Testis (tissue), 2 donors: ENCODE data around the gene NCR2.

Experiments used
- POLR2A ChIP-seq: fragments of 450-650 bp; IDR thresholded peaks from one replicate; pipeline ENCODE4 v1.6.1; 2017; ENCODE audit warnings: antibody characterized with exemption, mild to moderate bottlenecking, moderate library complexity
- TF ChIP-seq, protein P1 (sequence below), 3 experiments: fragments of 450-650 bp in 2 of 3; fragments of 200-600 bp in 1 of 3; sonication (generic) in 1 of 3; IDR thresholded peaks; one replicate each; pipeline ENCODE4 v1.5.1; 2016 to 2019; ENCODE audit warnings: antibody characterized with exemption in 3 of 3, mild to moderate bottlenecking in 2 of 3, moderate library complexity in 1 of 3

DNA sequence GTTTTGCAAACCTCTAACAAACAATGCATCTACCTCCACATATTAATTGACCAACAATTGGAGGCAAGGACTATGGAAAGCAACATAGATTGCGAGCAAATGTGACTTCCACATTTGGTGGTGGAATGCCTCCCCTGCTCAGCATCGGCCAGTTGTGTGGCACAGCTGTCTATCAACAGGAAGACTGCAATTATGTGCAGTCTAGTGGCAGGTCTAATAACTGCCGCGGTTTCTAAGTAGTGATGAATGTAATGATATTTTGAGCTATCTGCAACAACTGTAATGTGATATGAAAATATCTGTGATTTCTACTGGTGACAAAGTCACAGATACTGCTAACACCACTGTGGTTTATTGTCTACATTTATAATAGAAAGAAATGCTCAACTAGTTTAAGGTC lies 56.8 kb downstream of the NCR2 start:
- TF ChIP-seq POLR2A = no peak
- TF ChIP-seq, protein P1, sequence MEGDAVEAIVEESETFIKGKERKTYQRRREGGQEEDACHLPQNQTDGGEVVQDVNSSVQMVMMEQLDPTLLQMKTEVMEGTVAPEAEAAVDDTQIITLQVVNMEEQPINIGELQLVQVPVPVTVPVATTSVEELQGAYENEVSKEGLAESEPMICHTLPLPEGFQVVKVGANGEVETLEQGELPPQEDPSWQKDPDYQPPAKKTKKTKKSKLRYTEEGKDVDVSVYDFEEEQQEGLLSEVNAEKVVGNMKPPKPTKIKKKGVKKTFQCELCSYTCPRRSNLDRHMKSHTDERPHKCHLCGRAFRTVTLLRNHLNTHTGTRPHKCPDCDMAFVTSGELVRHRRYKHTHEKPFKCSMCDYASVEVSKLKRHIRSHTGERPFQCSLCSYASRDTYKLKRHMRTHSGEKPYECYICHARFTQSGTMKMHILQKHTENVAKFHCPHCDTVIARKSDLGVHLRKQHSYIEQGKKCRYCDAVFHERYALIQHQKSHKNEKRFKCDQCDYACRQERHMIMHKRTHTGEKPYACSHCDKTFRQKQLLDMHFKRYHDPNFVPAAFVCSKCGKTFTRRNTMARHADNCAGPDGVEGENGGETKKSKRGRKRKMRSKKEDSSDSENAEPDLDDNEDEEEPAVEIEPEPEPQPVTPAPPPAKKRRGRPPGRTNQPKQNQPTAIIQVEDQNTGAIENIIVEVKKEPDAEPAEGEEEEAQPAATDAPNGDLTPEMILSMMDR (IDR thresholded peaks at IDR 0.05) = no peak
